Measurements from ENCODE around the gene TBC1D14. TPM values are rescaled to one million over a fixed set of nuclear protein-coding genes. Genes with fewer than 3 reads are reported as not detected.
"Not testable (repeated sequence)": the region's sequence is repeated elsewhere in the genome, so short reads cannot be mapped to it uniquely, and the experiment has no call there.

TBC1D14 gene
- total and polyA plus RNA-seq, 2 of the 4 experiments (the other 2 are of a cell fraction), result 31.7 to 40.7 TPM

- Histone ChIP-seq H2BK5ac (ENCODE audit: low read depth, low read length, poor library complexity, severe bottlenecking) (no peak overlapping the region), H4K20me1 (ENCODE audit: insufficient read depth, low read length) (no peaks in the 10 kb centered on the region), H3K27me3 (ENCODE audit: control insufficient read depth, insufficient read depth, low read length) (no peaks in the 10 kb centered on the region), H3K18ac (ENCODE audit: low read depth, low read length) (no peak overlapping the region), H3K36me3 (ENCODE audit: control insufficient read depth, insufficient read depth, low read length) (no peaks in the 10 kb centered on the region), H3K4ac (ENCODE audit: low read depth, low read length) (no peak overlapping the region), H3K4me3 (ENCODE audit: insufficient read depth, low read depth, low read length) (no peak overlapping the region), H3K4me1 (ENCODE audit: control insufficient read depth, insufficient read depth, low read length) (peaks cover 29% of the 10 kb centered on the region), H2AK5ac (ENCODE audit: low read depth, low read length) (no peak overlapping the region), H2AFZ (replicated peaks; ENCODE audit: low read length, poor library complexity) (no peak overlapping the region), H3K4me2 (ENCODE audit: low read depth, low read length) (no peak overlapping the region), H3K9me1 (ENCODE audit: insufficient read depth, low read length) (peaks cover 8% of the 10 kb centered on the region; the same call in 1 of the 2 replicates), H3K9me3 (ENCODE audit: control insufficient read depth, insufficient read depth, low read length) (no peaks in the 10 kb centered on the region), H4K5ac (ENCODE audit: low read depth, low read length) (no peak overlapping the region), H3K14ac (replicated peaks; ENCODE audit: low read depth, low read length) (no peak overlapping the region), H3K23ac (ENCODE audit: low read depth, low read length) (no peak overlapping the region), H3K9ac (ENCODE audit: low read depth, low read length) (no peak overlapping the region), H2BK15ac (ENCODE audit: low read depth, low read length) (no peak overlapping the region), H2AK9ac (replicated peaks; ENCODE audit: low read depth, low read length, poor library complexity) (no peak overlapping the region), H3K27ac (ENCODE audit: insufficient read depth, low read length) (no peak overlapping the region), H2BK20ac (ENCODE audit: low read depth, low read length) (no peak overlapping the region), H2BK120ac (ENCODE audit: low read depth, low read length) (no peak overlapping the region), H4K91ac (ENCODE audit: insufficient read depth, low read depth, low read length) (no peak overlapping the region), H3K79me1 (ENCODE audit: low read depth in 1 of 2, low read length in 2 of 2) (peaks cover 0 to 9% of the 10 kb centered on the region in 2 experiments; a peak in 1 of 4 replicates), H4K8ac (ENCODE audit: low read depth in 2 of 2, low read length in 2 of 2) (no peak overlapping the region), H3K56ac (ENCODE audit: extremely low read depth, insufficient read depth, low read length) (no peak overlapping the region)
- POLR2A ChIA-PET (ENCODE audit: unreplicated experiment), result no interaction called here
- CTCF ChIA-PET, result no interaction called here
- no CpG with 5 or more reads among the region's 3 CpGs for WGBS, 2 experiments (ENCODE audit: extremely low coverage in 2 of 2, insufficient read length in 1 of 2)
- dilution Hi-C loops (cut with HindIII; ENCODE audit: low sequenced_read_pairs, unreplicated experiment), result no loop called here
- intact Hi-C loops (cut with micrococcal nuclease), result loop anchor here (5.0 kb wide), 1 partner anchor 97 kb away; no protein-coding TSS in a partner anchor
- DNase-seq (no peak), ATAC-seq (ENCODE audit: low read depth) (no peak)
- BruUV-seq (replicated peaks), result no TSS peak
- TF ChIP-seq RCOR1 (IDR thresholded peaks at IDR 0.05; ENCODE audit: insufficient replicate concordance, low read length) (no peak), SMC3 (IDR thresholded peaks at IDR 0.05; ENCODE audit: low read depth, low read length) (no peak), MAFK (IDR thresholded peaks at IDR 0.05; ENCODE audit: low read depth, low read length) (no peak), MAZ (IDR thresholded peaks at IDR 0.05; ENCODE audit: borderline replicate concordance, low read depth, low read length) (no peak), RAD21 (IDR thresholded peaks at IDR 0.05; ENCODE audit: low read length) (no peak), USF2 (IDR thresholded peaks at IDR 0.05; ENCODE audit: low read depth, low read length) (no peak), BHLHE40 (IDR thresholded peaks at IDR 0.05; ENCODE audit: low read depth, low read length) (no peak), MXI1 (IDR thresholded peaks at IDR 0.05; ENCODE audit: borderline replicate concordance, low read depth, low read length) (no peak), RFX5 (IDR thresholded peaks at IDR 0.05; ENCODE audit: low read depth, low read length) (no peak)
- in situ Hi-C loops (cut with MboI; ENCODE audit: low sequenced_read_pairs), result no loop called here
Observed at GRCh38 chr4:6890358-6890757, 19.3 kb upstream of the TBC1D14 start.

- H3K27ac ChIP-seq (ENCODE audit: insufficient read depth, low read length); H3K4me3 ChIP-seq (ENCODE audit: insufficient read depth, low read depth, low read length); H2BK5ac ChIP-seq (ENCODE audit: low read depth, low read length, poor library complexity, severe bottlenecking); H3K23ac ChIP-seq (ENCODE audit: low read depth, low read length); H2AK5ac ChIP-seq (ENCODE audit: low read depth, low read length); H3K27me3 ChIP-seq (ENCODE audit: control insufficient read depth, insufficient read depth, low read length); H2AFZ ChIP-seq (replicated peaks; ENCODE audit: low read length, poor library complexity); H2BK15ac ChIP-seq (ENCODE audit: low read depth, low read length); H3K4me2 ChIP-seq (ENCODE audit: low read depth, low read length); ATAC-seq (ENCODE audit: low read depth); H3K9me1 ChIP-seq (ENCODE audit: insufficient read depth, low read length); H3K56ac ChIP-seq (ENCODE audit: extremely low read depth, insufficient read depth, low read length); H3K9ac ChIP-seq (ENCODE audit: low read depth, low read length); BruUV-seq (replicated peaks); H2BK120ac ChIP-seq (ENCODE audit: low read depth, low read length); H3K36me3 ChIP-seq (ENCODE audit: control insufficient read depth, insufficient read depth, low read length); H3K9me3 ChIP-seq (ENCODE audit: control insufficient read depth, insufficient read depth, low read length); H2BK20ac ChIP-seq (ENCODE audit: low read depth, low read length); dilution Hi-C loops (cut with HindIII; ENCODE audit: low sequenced_read_pairs, unreplicated experiment); CTCF ChIA-PET; H4K91ac ChIP-seq (ENCODE audit: insufficient read depth, low read depth, low read length); H4K20me1 ChIP-seq (ENCODE audit: insufficient read depth, low read length); H4K5ac ChIP-seq (ENCODE audit: low read depth, low read length); H3K14ac ChIP-seq (replicated peaks; ENCODE audit: low read depth, low read length); H4K8ac ChIP-seq (ENCODE audit: low read depth in 2 of 2, low read length in 2 of 2); H2AK9ac ChIP-seq (replicated peaks; ENCODE audit: low read depth, low read length, poor library complexity); POLR2A ChIA-PET (ENCODE audit: unreplicated experiment); DNase-seq; H3K4ac ChIP-seq (ENCODE audit: low read depth, low read length); in situ Hi-C loops (cut with MboI; ENCODE audit: low sequenced_read_pairs); H3K18ac ChIP-seq (ENCODE audit: low read depth, low read length); H3K79me1 ChIP-seq (ENCODE audit: low read depth in 1 of 2, low read length in 2 of 2): not testable (repeated sequence)
- intact Hi-C loops (cut with micrococcal nuclease), result loop anchor here (5.0 kb wide), 1 partner anchor 96 kb away; no protein-coding TSS in a partner anchor
- WGBS, 2 experiments (ENCODE audit: extremely low coverage in 2 of 2, insufficient read length in 1 of 2), result no CpG with 5 or more reads among the region's 9 CpGs
- H3K4me1 ChIP-seq (ENCODE audit: control insufficient read depth, insufficient read depth, low read length), result peaks cover 25% of the 10 kb centered on the region
Observed at GRCh38 chr4:6890971-6891370, 18.7 kb upstream of the TBC1D14 start.
